Glutamatergic neuron (in vitro differentiated cells): ENCODE results near the gene CELF2. TPM values are rescaled to one million over a fixed set of nuclear protein-coding genes. Genes with fewer than 3 reads are reported as not detected.

Source experiments
- DNase-seq: peaks from one replicate; pipeline ENCODE4 v3.0.0; 2022
- H3K27ac Mint-ChIP-seq: one replicate; pipeline ENCODE4 v1.8.0; 2020; ENCODE audit warnings: mild to moderate bottlenecking, mixed read lengths, inconsistent platforms; ENCODE audit not compliant: unreplicated experiment
- H3K27me3 Mint-ChIP-seq: one replicate; pipeline ENCODE4 v1.8.0; 2020; ENCODE audit warnings: mild to moderate bottlenecking, moderate library complexity, mixed read lengths, inconsistent platforms; ENCODE audit not compliant: unreplicated experiment
- H3K36me3 Mint-ChIP-seq: one replicate; pipeline ENCODE4 v1.8.0; 2020; ENCODE audit warnings: mild to moderate bottlenecking, mixed read lengths, inconsistent platforms; ENCODE audit not compliant: unreplicated experiment
- H3K4me1 Mint-ChIP-seq: one replicate; pipeline ENCODE4 v1.8.0; 2020; ENCODE audit warnings: mild to moderate bottlenecking, low read depth, mixed read lengths, inconsistent platforms; ENCODE audit not compliant: unreplicated experiment
- H3K4me3 Mint-ChIP-seq: one replicate; pipeline ENCODE4 v1.8.0; 2020; ENCODE audit warnings: mild to moderate bottlenecking, mixed read lengths, inconsistent platforms; ENCODE audit not compliant: unreplicated experiment
- H3K9me3 Mint-ChIP-seq: one replicate; pipeline ENCODE4 v1.8.0; 2020; ENCODE audit warnings: mild to moderate bottlenecking, moderate library complexity, mixed read lengths, inconsistent platforms; ENCODE audit not compliant: unreplicated experiment
- total RNA-seq: library from RNA; stranded (reverse); fragmentation: NEBNext Ultra II Directional; extraction: Animal tissue kit (Norgen Biotek cat#: 25700); gene quantifications from one replicate; pipeline ENCODE4 v1.2.1, GENCODE V29; 2021; ENCODE audit not compliant: unreplicated experiment
- TF ChIP-seq, protein P1 (sequence below): fragments of 200-600 bp; sonication (generic); IDR thresholded peaks from one replicate; pipeline ENCODE4 v1.5.0; 2021; ENCODE audit not compliant: partially characterized antibody, unreplicated experiment

Gene CELF2
- total RNA-seq, 1 donor from 2014 or later, result 47.4 TPM

DNA sequence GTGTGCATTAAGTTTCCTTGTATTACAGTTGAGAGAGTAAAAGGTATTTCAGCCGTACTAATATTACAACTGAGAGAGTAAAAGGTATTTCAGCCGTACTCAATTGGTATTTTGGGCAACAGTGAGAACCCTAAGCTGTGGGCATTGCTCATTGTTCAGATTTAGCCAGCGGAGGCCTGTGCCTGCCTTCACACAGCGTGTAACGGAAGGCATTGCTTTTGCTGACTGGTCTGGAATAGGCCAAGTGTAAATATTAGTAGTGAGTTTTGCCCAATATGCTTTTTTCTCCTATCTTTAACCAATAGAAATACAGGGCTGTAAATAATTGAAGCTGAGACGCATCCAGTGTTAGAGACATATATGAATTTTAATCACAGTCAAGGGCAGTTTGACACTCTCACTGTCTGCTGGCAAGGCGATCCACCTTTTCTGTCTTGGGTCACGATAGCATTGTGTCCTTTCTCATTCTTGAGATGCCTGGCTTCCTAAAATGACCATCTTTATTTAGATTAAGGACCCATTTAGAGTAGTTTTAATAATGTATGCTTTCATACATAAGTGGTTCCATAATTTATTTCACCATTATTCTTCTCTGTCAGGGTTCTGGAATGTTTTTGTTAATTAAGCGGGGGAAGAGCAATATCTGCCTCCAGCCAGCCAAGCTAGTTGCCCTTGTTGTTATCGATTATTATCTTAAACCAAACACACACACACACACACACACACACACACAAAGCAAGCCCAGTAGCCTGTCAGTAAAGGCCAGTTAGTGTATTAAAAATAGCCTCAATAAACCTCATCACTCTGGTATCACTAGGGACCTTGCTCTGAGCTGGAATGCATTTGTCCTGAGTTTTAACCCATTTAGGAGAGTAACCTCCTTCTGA is 130.7 kb downstream of the CELF2 start:
- Mint-ChIP-seq H3K9me3 (peaks cover 2% of the 10 kb centered on the region), H3K27ac (no peak overlapping the region), H3K4me3 (no peak overlapping the region), H3K36me3 (no peaks in the 10 kb centered on the region), H3K27me3 (peaks cover 4% of the 10 kb centered on the region), H3K4me1 (peaks cover 29% of the 10 kb centered on the region)
- TF ChIP-seq, protein P1, sequence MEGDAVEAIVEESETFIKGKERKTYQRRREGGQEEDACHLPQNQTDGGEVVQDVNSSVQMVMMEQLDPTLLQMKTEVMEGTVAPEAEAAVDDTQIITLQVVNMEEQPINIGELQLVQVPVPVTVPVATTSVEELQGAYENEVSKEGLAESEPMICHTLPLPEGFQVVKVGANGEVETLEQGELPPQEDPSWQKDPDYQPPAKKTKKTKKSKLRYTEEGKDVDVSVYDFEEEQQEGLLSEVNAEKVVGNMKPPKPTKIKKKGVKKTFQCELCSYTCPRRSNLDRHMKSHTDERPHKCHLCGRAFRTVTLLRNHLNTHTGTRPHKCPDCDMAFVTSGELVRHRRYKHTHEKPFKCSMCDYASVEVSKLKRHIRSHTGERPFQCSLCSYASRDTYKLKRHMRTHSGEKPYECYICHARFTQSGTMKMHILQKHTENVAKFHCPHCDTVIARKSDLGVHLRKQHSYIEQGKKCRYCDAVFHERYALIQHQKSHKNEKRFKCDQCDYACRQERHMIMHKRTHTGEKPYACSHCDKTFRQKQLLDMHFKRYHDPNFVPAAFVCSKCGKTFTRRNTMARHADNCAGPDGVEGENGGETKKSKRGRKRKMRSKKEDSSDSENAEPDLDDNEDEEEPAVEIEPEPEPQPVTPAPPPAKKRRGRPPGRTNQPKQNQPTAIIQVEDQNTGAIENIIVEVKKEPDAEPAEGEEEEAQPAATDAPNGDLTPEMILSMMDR, result no peak
- DNase-seq, result no peak

DNA sequence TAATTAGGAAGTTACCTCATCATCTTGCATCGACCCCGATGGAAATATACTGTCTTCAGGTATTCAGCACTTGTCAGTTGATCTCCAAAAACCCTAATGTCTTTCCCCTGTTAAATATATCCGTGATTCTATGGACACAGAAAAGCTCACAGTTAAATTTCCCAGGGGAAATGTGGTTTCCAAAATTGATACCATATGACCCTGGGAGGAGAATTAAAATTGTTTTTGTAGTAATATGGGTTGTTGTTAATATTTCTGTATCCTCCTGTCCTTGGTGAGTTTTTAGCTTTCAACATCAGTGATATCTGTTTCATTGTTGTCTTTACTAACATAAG is 132.1 kb downstream of the CELF2 start:
- TF ChIP-seq, protein P1, result no peak
- no peak for DNase-seq

GRCh38 chr10:11150231-11150731 is 132.6 kb downstream of the CELF2 start:
- H3K27me3 Mint-ChIP-seq, result peaks cover 4% of the 10 kb centered on the region
- peaks cover 37% of the 10 kb centered on the region for H3K4me1 Mint-ChIP-seq
- no peak for DNase-seq
- no peaks in the 10 kb centered on the region for H3K36me3 Mint-ChIP-seq
- no peak overlapping the region for H3K27ac Mint-ChIP-seq
- H3K4me3 Mint-ChIP-seq, result no peak overlapping the region
- H3K9me3 Mint-ChIP-seq, result peaks cover 2% of the 10 kb centered on the region
- TF ChIP-seq, protein P1, result no peak

More for the DNA sequence above, 132.1 kb downstream of the CELF2 start:
- Mint-ChIP-seq H3K27me3 (peaks cover 4% of the 10 kb centered on the region), H3K9me3 (peaks cover 2% of the 10 kb centered on the region), H3K4me1 (peaks cover 34% of the 10 kb centered on the region), H3K36me3 (no peaks in the 10 kb centered on the region), H3K4me3 (no peak overlapping the region), H3K27ac (no peak overlapping the region)

- H3K27ac Mint-ChIP-seq, result no peak overlapping the region
- no peak overlapping the region for H3K4me3 Mint-ChIP-seq
- TF ChIP-seq, protein P1, result no peak
- no peaks in the 10 kb centered on the region for H3K36me3 Mint-ChIP-seq
- peaks cover 37% of the 10 kb centered on the region for H3K4me1 Mint-ChIP-seq
- DNase-seq, result no peak
- peaks cover 2% of the 10 kb centered on the region for H3K9me3 Mint-ChIP-seq
- peaks cover 4% of the 10 kb centered on the region for H3K27me3 Mint-ChIP-seq
These were observed 133.3 kb downstream of the CELF2 start for GRCh38 chr10:11150879-11151415.

DNA sequence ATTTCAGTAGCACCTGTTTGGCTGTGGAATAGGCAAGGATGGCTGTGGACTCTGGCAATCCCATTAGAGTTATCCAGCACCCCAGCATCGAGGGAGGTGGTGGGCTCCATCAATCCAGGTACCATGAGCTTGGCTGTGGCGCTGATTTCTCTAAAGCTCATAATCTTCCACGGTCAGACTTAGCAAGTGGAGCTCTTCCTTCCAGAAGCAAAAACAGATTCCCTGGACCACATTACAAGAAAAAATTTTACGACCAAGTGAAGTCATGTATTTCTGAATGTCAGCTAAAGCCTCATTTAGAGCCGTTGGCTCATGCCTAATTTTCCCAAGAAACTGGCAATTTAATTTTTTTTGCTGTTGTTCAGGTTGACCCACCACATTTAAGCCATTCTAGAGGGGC is 135.1 kb downstream of the CELF2 start:
- TF ChIP-seq, protein P1, result no peak
- H3K4me3 Mint-ChIP-seq, result no peak overlapping the region
- H3K4me1 Mint-ChIP-seq, result peaks cover 37% of the 10 kb centered on the region
- no peak for DNase-seq
- no peaks in the 10 kb centered on the region for H3K36me3 Mint-ChIP-seq
- peaks cover 4% of the 10 kb centered on the region for H3K27me3 Mint-ChIP-seq
- no peak overlapping the region for H3K27ac Mint-ChIP-seq
- H3K9me3 Mint-ChIP-seq, result peaks cover 6% of the 10 kb centered on the region
